T-cell (primary cell): ENCODE results near the gene C14orf119. TPM values are rescaled to one million over a fixed set of nuclear protein-coding genes. Genes with fewer than 3 reads are reported as not detected.
A peak's percentile ranks its signal among the peaks of the same experiment; 100 is the strongest.
"Not testable (repeated sequence)": the region's sequence is repeated elsewhere in the genome, so short reads cannot be mapped to it uniquely, and the experiment has no call there.

Experiments
- ATAC-seq, 4 experiments: fragments of 200-7000 bp in 3 of 4; fragments of 150-1000 bp in 1 of 4; cut with Tn5 transposase; replicated peaks in 1 of 4; 1 replicate in 3 of 4; 2 replicates in 1 of 4; pipeline ENCODE4 v1.10.0; 2021; ENCODE audit warnings: moderate library complexity in 3 of 4, mild to moderate bottlenecking in 2 of 4, moderate number of reproducible peaks in 1 of 4
- CTCF ChIA-PET, 2 donors: fragments of 300-600 bp; sonication (Branson Sonifier 250); formaldehyde crosslinking; loops; one replicate each; lab custom pipeline; 2022; ENCODE audit warnings: antibody characterized with exemption in 2 of 2; lab: Charles Lee
- POLR2A ChIA-PET, 2 donors: fragments of 300-600 bp; sonication (Branson Sonifier 250); formaldehyde crosslinking; loops; one replicate each; lab custom pipeline; 2022; ENCODE audit warnings: antibody characterized with exemption in 2 of 2; lab: Charles Lee
- DNase-seq, 35 experiments: peaks; one replicate each; pipeline versions ENCODE4 v3.0.0 to v3.0.0-alpha.2; 2013 to 2023
- H3K27ac ChIP-seq: one replicate; pipeline ENCODE4 v1.5.1; 2013; ENCODE audit warnings: low read length
- H3K27me3 ChIP-seq, 2 experiments: replicated peaks in 1 of 2; 1 replicate in 1 of 2; 2 replicates in 1 of 2; pipeline versions ENCODE4 v1.6.1 to v1.7.0; 2013; ENCODE audit warnings: low read length in 1 of 2, mixed read lengths in 1 of 2; ENCODE audit not compliant: control insufficient read depth in 2 of 2, insufficient read depth in 2 of 2; ENCODE audit errors: extremely low read depth in 1 of 2
- H3K36me3 ChIP-seq, 2 donors: 1 replicate in 1 of 2; 2 replicates in 1 of 2; pipeline versions ENCODE4 v1.6.1 to v1.7.0; 2013; ENCODE audit warnings: low read length in 1 of 2; ENCODE audit not compliant: control insufficient read depth in 2 of 2, insufficient read depth in 1 of 2; ENCODE audit errors: extremely low read depth in 1 of 2
- H3K4me1 ChIP-seq, 2 experiments: 1 replicate in 1 of 2; 2 replicates in 1 of 2; pipeline versions ENCODE4 v1.6.1 to v1.7.0; 2013; ENCODE audit warnings: low read length in 2 of 2, mixed read lengths in 1 of 2; ENCODE audit not compliant: insufficient read depth in 2 of 2, control insufficient read depth in 1 of 2; ENCODE audit errors: extremely low read depth in 1 of 2
- H3K4me3 ChIP-seq, 2 donors: 1 replicate in 1 of 2; 2 replicates in 1 of 2; pipeline versions ENCODE4 v1.5.1 to v1.7.0; 2013; ENCODE audit warnings: mild to moderate bottlenecking in 2 of 2, low read length in 1 of 2, moderate library complexity in 1 of 2; ENCODE audit not compliant: control insufficient read depth in 1 of 2; ENCODE audit errors: extremely low read depth in 1 of 2
- H3K9me3 ChIP-seq: 2 replicates; pipeline ENCODE4 v1.7.0; 2013
- H3K27ac Mint-ChIP-seq, 2 donors: one replicate each; pipeline ENCODE4 v1.8.0; 2020 to 2021; ENCODE audit warnings: mild to moderate bottlenecking in 2 of 2, mixed read lengths in 2 of 2
- H3K27me3 Mint-ChIP-seq, 2 donors: one replicate each; pipeline ENCODE4 v1.8.0; 2021 to 2022; ENCODE audit warnings: mixed read lengths in 2 of 2
- H3K36me3 Mint-ChIP-seq: one replicate; pipeline ENCODE4 v1.8.0; 2021; ENCODE audit warnings: mixed read lengths
- H3K4me1 Mint-ChIP-seq, 3 donors: one replicate each; pipeline ENCODE4 v1.8.0; 2020 to 2022; ENCODE audit warnings: mixed read lengths in 3 of 3, mild to moderate bottlenecking in 1 of 3
- H3K4me3 Mint-ChIP-seq, 3 donors: one replicate each; pipeline ENCODE4 v1.8.0; 2020 to 2022; ENCODE audit warnings: mild to moderate bottlenecking in 3 of 3, mixed read lengths in 3 of 3, moderate library complexity in 3 of 3
- H3K9me3 Mint-ChIP-seq, 3 donors: one replicate each; pipeline ENCODE4 v1.8.0; 2020 to 2022; ENCODE audit warnings: mixed read lengths in 3 of 3
- WGBS: methylation state at CpG from one replicate; pipeline ENCODE4 v1.1.5; 2013; ENCODE audit warnings: missing lambda C conversion rate; ENCODE audit not compliant: insufficient coverage; 5-methylcytosine and 5-hydroxymethylcytosine counted together
- total RNA-seq, 35 experiments: library from RNA in 6 of 35; stranded (reverse) in 6 of 35; fragments of 120-200 nt in 1 of 35; gene quantifications; one replicate each; pipeline versions ENCODE4 v1.2.1 to v1.2.4 and lab custom pipeline; 2013 to 2026

C14orf119 gene
- total RNA-seq, 5 donors from 2014 or later (not counting 1 experiment from before 2014, with no cell fraction given), result 9.5 to 47.7 (median 43.6) TPM

DNA sequence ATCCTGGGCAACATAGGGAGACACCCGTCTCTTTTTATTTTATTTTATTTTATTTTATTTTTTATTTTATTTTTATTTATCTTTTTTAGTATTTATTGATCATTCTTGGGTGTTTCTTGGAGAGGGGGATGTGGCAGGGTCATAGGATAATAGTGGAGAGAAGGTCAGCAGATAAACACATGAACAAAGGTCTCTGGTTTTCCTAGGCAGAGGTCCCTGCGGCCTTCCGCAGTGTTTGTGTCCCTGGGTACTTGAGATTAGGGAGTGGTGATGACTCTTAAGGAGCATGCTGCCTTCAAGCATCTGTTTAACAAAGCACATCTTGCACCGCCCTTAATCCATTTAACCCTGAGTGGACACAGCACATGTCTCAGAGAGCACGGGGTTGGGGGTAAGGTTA lies 12.3 kb downstream of the C14orf119 start:
- POLR2A ChIA-PET, DNase-seq, H3K4me1 ChIP-seq, H3K27me3 Mint-ChIP-seq, H3K36me3 ChIP-seq, CTCF ChIA-PET, H3K4me3 ChIP-seq, H3K4me1 Mint-ChIP-seq, ATAC-seq, H3K27ac Mint-ChIP-seq, H3K9me3 Mint-ChIP-seq, H3K36me3 Mint-ChIP-seq, H3K27ac ChIP-seq, H3K4me3 Mint-ChIP-seq, H3K9me3 ChIP-seq: not testable (repeated sequence)
- peaks cover 0 to 19% of the 10 kb centered on the region in 2 experiments for H3K27me3 ChIP-seq
- WGBS, result no CpG with 5 or more reads among the region's 5 CpGs

DNA sequence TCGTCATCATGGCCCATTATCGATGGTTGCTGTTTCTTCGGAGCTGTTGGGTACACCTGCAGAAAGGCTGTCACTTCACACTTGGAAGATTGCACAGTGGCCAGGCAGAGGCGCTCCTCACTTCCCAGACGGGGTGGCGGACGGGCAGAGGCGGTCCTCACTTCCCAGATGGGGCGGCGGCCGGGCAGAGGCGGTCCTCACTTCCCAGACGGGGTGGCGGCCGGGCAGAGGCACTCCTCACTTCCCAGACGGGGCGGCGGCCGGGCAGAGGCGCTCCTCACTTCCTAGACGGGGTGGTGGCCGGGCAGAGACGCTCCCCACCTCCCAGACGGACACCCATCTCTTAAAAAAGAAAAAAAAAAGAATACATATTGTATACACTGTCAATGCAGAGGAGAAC lies 12.9 kb downstream of the C14orf119 start:
- not testable (repeated sequence) for DNase-seq, ATAC-seq, H3K4me3 Mint-ChIP-seq, H3K9me3 ChIP-seq, H3K9me3 Mint-ChIP-seq, H3K36me3 Mint-ChIP-seq, H3K27ac Mint-ChIP-seq, H3K36me3 ChIP-seq, H3K27me3 Mint-ChIP-seq, H3K27ac ChIP-seq, H3K4me3 ChIP-seq, H3K4me1 ChIP-seq, H3K4me1 Mint-ChIP-seq
- peaks cover 0 to 24% of the 10 kb centered on the region in 2 experiments for H3K27me3 ChIP-seq
- WGBS, result 87% methylated on average over 12 of the region's 24 CpGs
- CTCF ChIA-PET, result interaction anchor here in 1 of 2 donors (0.9 to 2.1 kb wide), 3 partner anchors 13 to 39 kb away, joined by 3 to 11 read pairs (median 4); partner anchors contain the start of genes ACIN1 and C14orf119
- POLR2A ChIA-PET, result interaction anchor here in 1 of 2 donors (0.6 kb wide), 1 partner anchor 8 kb away, joined by 3 read pairs; no protein-coding TSS in a partner anchor

GRCh38 chr14:23109769-23110168 lies 14.5 kb downstream of the C14orf119 start:
- no CpG with 5 or more reads among the region's 1 CpG for WGBS
- Histone ChIP-seq H3K36me3 (no peaks in the 10 kb centered on the region), H3K4me1 (no peaks in the 10 kb centered on the region), H3K27me3 (peaks cover 0 to 35% of the 10 kb centered on the region in 2 experiments), H3K9me3 (no peaks in the 10 kb centered on the region), H3K4me3 (no peak overlapping the region), H3K27ac (no peak overlapping the region)
- Mint-ChIP-seq H3K27me3 (peaks cover 0 to 4% of the 10 kb centered on the region in 2 donors), H3K4me3 (no peak overlapping the region), H3K27ac (no peak overlapping the region), H3K9me3 (no peaks in the 10 kb centered on the region), H3K36me3 (no peaks in the 10 kb centered on the region), H3K4me1 (peaks cover 4 to 8% (median 4%) of the 10 kb centered on the region in 3 donors)
- no peak for ATAC-seq
- ChIA-PET CTCF (interaction anchor here (0.7 to 2.2 kb wide), 5 partner anchors 10 to 47 kb away, joined by 3 to 11 read pairs (median 4); no protein-coding TSS in a partner anchor), POLR2A (no interaction called here)
- DNase-seq, result no peak

DNA sequence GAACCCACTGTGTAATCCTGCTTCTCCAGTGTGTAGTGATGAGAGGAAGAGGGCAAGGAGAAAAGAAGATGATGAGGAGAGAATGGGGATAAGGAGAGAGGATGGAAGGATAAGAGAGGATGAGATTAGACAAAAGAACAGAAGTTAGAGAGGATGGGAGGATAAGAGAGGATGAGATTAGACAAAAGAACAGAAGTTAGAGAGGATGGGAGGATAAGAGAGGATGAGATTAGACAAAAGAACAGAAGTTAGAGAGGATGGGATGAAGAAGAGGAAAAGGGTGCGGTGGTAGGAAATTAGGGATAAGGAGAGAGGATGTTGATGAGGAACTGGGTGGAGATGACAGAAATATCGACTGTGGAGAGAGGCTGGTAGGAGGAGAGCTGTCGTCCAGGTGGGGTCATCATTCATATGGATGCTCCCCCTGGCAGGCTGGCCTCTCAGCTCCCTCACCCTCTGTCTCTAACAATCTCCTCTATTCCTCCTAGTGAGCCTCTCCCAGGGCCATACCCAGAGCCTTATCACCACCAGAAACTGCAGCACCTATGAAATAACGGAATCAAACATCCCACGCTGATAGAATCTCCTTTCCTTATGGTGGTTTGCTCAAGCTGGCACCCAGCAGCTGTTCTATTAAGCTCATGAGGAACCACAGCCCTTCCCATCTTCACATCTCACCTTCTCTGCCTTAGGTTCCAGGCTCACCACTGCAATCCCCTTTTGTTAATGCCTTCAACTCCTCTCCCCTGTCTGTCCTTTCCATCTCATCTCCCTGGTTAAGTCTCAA lies 15.5 kb downstream of the C14orf119 start:
- CTCF ChIA-PET, result interaction anchor here (0.5 to 2.2 kb wide), 4 partner anchors 15 to 146 kb away, joined by 3 to 7 read pairs (median 4); partner anchors contain the start of genes ACIN1 (in 1 of the 2) and C14orf119 (in 1 of the 2)
- Mint-ChIP-seq H3K4me1 (peaks cover 7 to 12% (median 8%) of the 10 kb centered on the region in 3 donors), H3K27ac (no peak overlapping the region), H3K4me3 (no peak overlapping the region), H3K27me3 (peaks cover 0 to 8% of the 10 kb centered on the region in 2 donors), H3K9me3 (no peaks in the 10 kb centered on the region), H3K36me3 (no peaks in the 10 kb centered on the region)
- DNase-seq (no peak), ATAC-seq (no peak)
- Histone ChIP-seq H3K36me3 (no peaks in the 10 kb centered on the region), H3K4me3 (no peak overlapping the region), H3K27me3 (peaks cover 0 to 37% of the 10 kb centered on the region in 2 experiments), H3K4me1 (no peaks in the 10 kb centered on the region), H3K9me3 (no peaks in the 10 kb centered on the region), H3K27ac (no peak overlapping the region)
- 100% methylated on average over 2 of the region's 5 CpGs for WGBS
- POLR2A ChIA-PET, result no interaction called here

- Histone ChIP-seq H3K4me3 (no peak overlapping the region), H3K27ac (no peak overlapping the region), H3K27me3 (peaks cover 0 to 37% of the 10 kb centered on the region in 2 experiments), H3K4me1 (peaks cover 0 to 9% of the 10 kb centered on the region in 2 experiments), H3K9me3 (no peaks in the 10 kb centered on the region), H3K36me3 (no peaks in the 10 kb centered on the region)
- POLR2A ChIA-PET, result interaction anchor here in 1 of 2 donors (0.6 kb wide), 1 partner anchor 71 kb away, joined by 6 read pairs; no protein-coding TSS in a partner anchor
- Mint-ChIP-seq H3K9me3 (no peaks in the 10 kb centered on the region), H3K36me3 (no peaks in the 10 kb centered on the region), H3K27me3 (peaks cover 0 to 11% of the 10 kb centered on the region in 2 donors), H3K4me3 (no peak overlapping the region), H3K27ac (no peak overlapping the region), H3K4me1 (peaks cover 18 to 22% (median 20%) of the 10 kb centered on the region in 3 donors)
- ATAC-seq (peak in 1 of 4 experiments; percentile 34), DNase-seq (peak in 7 of 35 experiments; percentile 18 to 40 (median 31))
- CTCF ChIA-PET, result interaction anchor here in 1 of 2 donors (1.8 kb wide), 1 partner anchor 35 kb away, joined by 8 read pairs; no protein-coding TSS in a partner anchor
- 45% methylated on average over 10 of the region's 12 CpGs for WGBS
Observed at GRCh38 chr14:23112359-23113178, 17.3 kb downstream of the C14orf119 start.
